HG02943 (cell line): ENCODE measurements around the gene PPP1R9B.

Experiments used
- ATAC-seq: cut with Tn5 transposase; IDR thresholded peaks from one replicate; pipeline ENCODE4 v1.9.1; 2021; ENCODE audit warnings: mild to moderate bottlenecking, low read depth, moderate library complexity; ENCODE audit not compliant: unreplicated experiment

The PPP1R9B gene

GRCh38 chr17:50161911-50162288 is 11.4 kb upstream of the PPP1R9B start:
- ATAC-seq: no peak

GRCh38 chr17:50161023-50161910 is 10.8 kb upstream of the PPP1R9B start:
- peak; percentile 66 for ATAC-seq

GRCh38 chr17:50157891-50158290 is 7.4 kb upstream of the PPP1R9B start:
- ATAC-seq: no peak

- no peak for ATAC-seq
Observed at GRCh38 chr17:50155115-50155819, 4.8 kb upstream of the PPP1R9B start.

- no peak for ATAC-seq
Observed at GRCh38 chr17:50154604-50155003, 4.1 kb upstream of the PPP1R9B start.

- no peak for ATAC-seq
Observed at GRCh38 chr17:50153650-50154575, 3.4 kb upstream of the PPP1R9B start.

- no peak for ATAC-seq
Observed at GRCh38 chr17:50152736-50153135, 2.3 kb upstream of the PPP1R9B start.

- no peak for ATAC-seq
Observed at GRCh38 chr17:50151937-50152547, 1.6 kb upstream of the PPP1R9B start.

- no peak for ATAC-seq
Observed at GRCh38 chr17:50151041-50151936, 812 bp upstream of the PPP1R9B start.

GRCh38 chr17:50149417-50150353 is 792 bp downstream of the PPP1R9B start:
- ATAC-seq: no peak

- ATAC-seq: no peak
Observed at GRCh38 chr17:50149091-50149416, 1.4 kb downstream of the PPP1R9B start.

- ATAC-seq: peak; percentile 33
Observed at GRCh38 chr17:50148226-50149090, 2.0 kb downstream of the PPP1R9B start.

GRCh38 chr17:50147841-50148225 is 2.6 kb downstream of the PPP1R9B start:
- ATAC-seq: no peak

GRCh38 chr17:50146927-50147665 is 3.4 kb downstream of the PPP1R9B start:
- no peak for ATAC-seq

- ATAC-seq: no peak
Observed at GRCh38 chr17:50146230-50146926, 4.1 kb downstream of the PPP1R9B start.

GRCh38 chr17:50145532-50146229 is 4.8 kb downstream of the PPP1R9B start:
- no peak for ATAC-seq
